Transverse colon (tissue), 4 donors: ENCODE results near the gene HMG20A. TPM values are rescaled to one million over a fixed set of nuclear protein-coding genes. Genes with fewer than 3 reads are reported as not detected.

ENCODE experiments used
- DNase-seq: peaks from one replicate; pipeline ENCODE4 v3.0.0-alpha.2; 2019
- H3K27ac ChIP-seq, 4 donors: fragments of 200-600 bp; sonication (generic); 2 replicates each; pipeline ENCODE4 v1.5.1; 2016 to 2018; ENCODE audit warnings: inconsistent platforms in 4 of 4
- H3K27me3 ChIP-seq: fragments of 200-600 bp; sonication (generic); 2 replicates; pipeline ENCODE4 v1.5.1; 2017; ENCODE audit warnings: inconsistent platforms
- H3K36me3 ChIP-seq, 4 donors: fragments of 200-600 bp; sonication (generic); 2 replicates each; pipeline ENCODE4 v1.5.1; 2017 to 2019; ENCODE audit warnings: inconsistent platforms in 4 of 4
- H3K4me1 ChIP-seq, 4 donors: fragments of 200-600 bp; sonication (generic); 2 replicates each; pipeline ENCODE4 v1.5.1; 2017 to 2020; ENCODE audit warnings: inconsistent platforms in 4 of 4
- H3K4me3 ChIP-seq, 4 donors: fragments of 200-600 bp; sonication (generic); 1 replicate in 1 of 4; 2 replicates in 3 of 4; pipeline versions ENCODE4 v1.5.1 to v1.6.1; 2017 to 2019; ENCODE audit warnings: inconsistent platforms in 4 of 4
- H3K9me3 ChIP-seq, 2 donors: fragments of 200-600 bp; sonication (generic); 2 replicates each; pipeline ENCODE4 v1.5.1; 2017 to 2019; ENCODE audit warnings: inconsistent platforms in 2 of 2
- EP300 ChIP-seq: sonication (generic); formaldehyde crosslinking; IDR thresholded peaks from one replicate; pipeline ENCODE4 v1.6.1; 2017; ENCODE audit warnings: antibody characterized with exemption, low read depth
- POLR2A ChIP-seq: fragments of 450-650 bp; IDR thresholded peaks from one replicate; pipeline ENCODE4 v1.6.1; 2016; ENCODE audit warnings: antibody characterized with exemption, mild to moderate bottlenecking, moderate library complexity
- POLR2AphosphoS5 ChIP-seq, 3 donors: sonication (generic); formaldehyde crosslinking; IDR thresholded peaks; one replicate each; pipeline ENCODE4 v1.6.1; 2016; ENCODE audit warnings: antibody characterized with exemption in 3 of 3
- WGBS, 2 donors: methylation state at CpG; one replicate each; pipeline ENCODE4 v1.1.5; 2018; ENCODE audit warnings: low coverage in 1 of 2; 5-methylcytosine and 5-hydroxymethylcytosine counted together
- in situ Hi-C, 4 donors: fragments of 200-750 bp; cut with MboI; loops; one replicate each; pipeline versions ENCODE4 v1.15.0 to v1.15.1; 2017; ENCODE audit warnings: low sequenced_read_pairs in 3 of 4, low pct_ligation_motif_present in 1 of 4, low pct_unique_long_range_greater_than_20kb in 1 of 4
- intact Hi-C: fragments of 100-400 bp; cut with DNase I; formaldehyde crosslinking; loops from one replicate; pipeline ENCODE4 v1.15.1; 2023; ENCODE audit warnings: low total_unique reads
- total RNA-seq, 4 donors: library from RNA; depleted of rRNA; stranded (reverse); fragments of >200 nt; gene quantifications; one replicate each; pipeline ENCODE4 v1.1.0, GENCODE V29; 2016
- TF ChIP-seq, protein P1 (sequence below), 5 experiments: fragments of 200-600 bp in 3 of 5; fragments of 450-650 bp in 2 of 5; sonication (generic) in 3 of 5; IDR thresholded peaks; 1 replicate in 2 of 5; 2 replicates in 3 of 5; pipeline ENCODE4 v1.5.1; 2016 to 2017; ENCODE audit warnings: antibody characterized with exemption in 5 of 5, inconsistent platforms in 3 of 5, mild to moderate bottlenecking in 2 of 5, moderate library complexity in 1 of 5

Gene HMG20A
- total RNA-seq, 4 donors from 2014 or later, result 27.5 to 51.1 (median 37.0) TPM

DNA sequence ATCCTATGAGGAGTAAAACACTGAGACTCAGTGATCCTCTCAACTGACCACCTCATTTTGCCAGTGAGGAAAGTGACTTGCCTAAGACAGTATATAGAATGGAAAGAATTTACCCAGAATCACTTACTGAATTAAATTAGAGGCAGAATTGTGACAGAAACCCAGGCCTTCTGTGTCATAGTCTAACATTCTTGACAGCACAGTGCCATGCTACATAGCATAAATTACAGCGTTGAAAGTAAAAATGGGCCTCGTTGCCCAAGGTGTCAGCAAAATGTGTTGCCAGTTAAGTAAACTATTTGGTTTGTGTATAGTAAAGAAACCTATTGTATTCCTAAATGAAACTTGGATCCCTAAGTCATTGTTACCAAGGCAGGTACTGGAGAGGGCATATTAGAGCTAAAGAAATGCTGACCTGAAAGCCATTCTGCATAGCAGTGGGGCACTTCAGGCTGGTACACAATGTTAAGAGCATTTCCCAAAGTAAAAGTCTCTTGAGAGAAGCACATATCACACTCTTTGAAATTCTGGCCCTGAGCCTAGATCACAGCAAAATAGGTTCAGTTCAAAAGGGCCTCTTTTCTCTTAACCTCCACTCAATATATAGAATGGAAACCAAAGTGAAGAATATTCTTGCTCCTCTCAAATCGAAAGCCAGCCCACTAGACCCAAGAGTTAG is 53.8 kb downstream of the HMG20A start:
- no peak overlapping the region for H3K27ac ChIP-seq
- peaks cover 0 to 61% (median 18%) of the 10 kb centered on the region in 4 donors for H3K36me3 ChIP-seq
- WGBS, 2 donors, result 79 to 93% methylated on average over 3 of the region's 3 CpGs
- DNase-seq, result no peak
- TF ChIP-seq, protein P1, sequence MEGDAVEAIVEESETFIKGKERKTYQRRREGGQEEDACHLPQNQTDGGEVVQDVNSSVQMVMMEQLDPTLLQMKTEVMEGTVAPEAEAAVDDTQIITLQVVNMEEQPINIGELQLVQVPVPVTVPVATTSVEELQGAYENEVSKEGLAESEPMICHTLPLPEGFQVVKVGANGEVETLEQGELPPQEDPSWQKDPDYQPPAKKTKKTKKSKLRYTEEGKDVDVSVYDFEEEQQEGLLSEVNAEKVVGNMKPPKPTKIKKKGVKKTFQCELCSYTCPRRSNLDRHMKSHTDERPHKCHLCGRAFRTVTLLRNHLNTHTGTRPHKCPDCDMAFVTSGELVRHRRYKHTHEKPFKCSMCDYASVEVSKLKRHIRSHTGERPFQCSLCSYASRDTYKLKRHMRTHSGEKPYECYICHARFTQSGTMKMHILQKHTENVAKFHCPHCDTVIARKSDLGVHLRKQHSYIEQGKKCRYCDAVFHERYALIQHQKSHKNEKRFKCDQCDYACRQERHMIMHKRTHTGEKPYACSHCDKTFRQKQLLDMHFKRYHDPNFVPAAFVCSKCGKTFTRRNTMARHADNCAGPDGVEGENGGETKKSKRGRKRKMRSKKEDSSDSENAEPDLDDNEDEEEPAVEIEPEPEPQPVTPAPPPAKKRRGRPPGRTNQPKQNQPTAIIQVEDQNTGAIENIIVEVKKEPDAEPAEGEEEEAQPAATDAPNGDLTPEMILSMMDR (IDR thresholded peaks at IDR 0.05), result no peak
- no peak for TF ChIP-seq POLR2A
- TF ChIP-seq EP300, result no peak
- no peak for TF ChIP-seq POLR2AphosphoS5 (IDR thresholded peaks at IDR 0.05)
- H3K4me1 ChIP-seq, result no peaks in the 10 kb centered on the region
- no peaks in the 10 kb centered on the region for H3K9me3 ChIP-seq
- intact Hi-C loops, result no loop called here
- H3K27me3 ChIP-seq, result no peaks in the 10 kb centered on the region
- H3K4me3 ChIP-seq, result no peak overlapping the region
- in situ Hi-C loops, result no loop called here

DNA sequence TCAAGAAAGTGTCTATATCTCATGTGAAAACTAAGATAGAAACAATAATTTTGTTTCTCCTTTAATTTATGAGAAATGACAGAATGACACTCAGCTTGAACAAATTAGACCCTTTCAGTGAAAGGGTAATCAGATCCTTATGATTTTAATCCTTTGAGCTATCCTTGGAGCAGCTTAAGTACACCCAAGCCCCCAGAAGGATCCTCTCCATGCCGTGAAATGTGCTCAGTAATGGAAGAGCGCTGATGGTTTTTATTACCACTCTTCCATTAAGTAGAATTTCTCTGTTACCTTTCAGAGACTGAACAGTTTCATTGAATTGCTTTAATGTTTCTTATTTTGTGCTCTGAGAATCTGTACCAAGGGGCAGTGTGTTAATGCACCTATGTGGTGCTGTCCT is 54.3 kb downstream of the HMG20A start:
- DNase-seq, result no peak
- no peak overlapping the region for H3K27ac ChIP-seq
- H3K4me3 ChIP-seq, result no peak overlapping the region
- in situ Hi-C loops, result loop anchor here in 1 of 4 donors (25.0 kb wide), 1 partner anchor 363 kb away; no protein-coding TSS in a partner anchor
- peaks cover 0 to 62% (median 20%) of the 10 kb centered on the region in 4 donors for H3K36me3 ChIP-seq
- TF ChIP-seq POLR2A (no peak), POLR2AphosphoS5 (IDR thresholded peaks at IDR 0.05) (no peak), EP300 (no peak)
- TF ChIP-seq, protein P1 (IDR thresholded peaks at IDR 0.05), result no peak
- 93% methylated on average over 2 of the region's 2 CpGs; no CpG with 5 or more reads in 1 of the 2 donors for WGBS, 2 donors
- no peaks in the 10 kb centered on the region for H3K4me1 ChIP-seq
- no peaks in the 10 kb centered on the region for H3K27me3 ChIP-seq
- intact Hi-C loops, result no loop called here
- no peaks in the 10 kb centered on the region for H3K9me3 ChIP-seq

GRCh38 chr15:77475898-77476297 is 55.2 kb downstream of the HMG20A start:
- intact Hi-C loops, result no loop called here
- in situ Hi-C loops, result loop anchor here in 1 of 4 donors (25.0 kb wide), 1 partner anchor 364 kb away; no protein-coding TSS in a partner anchor
- H3K27ac ChIP-seq, result no peak overlapping the region
- no peaks in the 10 kb centered on the region for H3K27me3 ChIP-seq
- peaks cover 0 to 57% (median 18%) of the 10 kb centered on the region in 4 donors for H3K36me3 ChIP-seq
- TF ChIP-seq POLR2AphosphoS5 (IDR thresholded peaks at IDR 0.05) (no peak), POLR2A (no peak), EP300 (no peak)
- TF ChIP-seq, protein P1 (IDR thresholded peaks at IDR 0.05), result no peak
- no peak for DNase-seq
- H3K4me1 ChIP-seq, result no peaks in the 10 kb centered on the region
- no peak overlapping the region for H3K4me3 ChIP-seq
- no peaks in the 10 kb centered on the region for H3K9me3 ChIP-seq
- 91 to 100% methylated on average over 4 to 5 of the region's 5 CpGs for WGBS, 2 donors

- H3K4me3 ChIP-seq, result no peak overlapping the region
- DNase-seq, result no peak
- H3K9me3 ChIP-seq, result no peaks in the 10 kb centered on the region
- in situ Hi-C loops, result loop anchor here in 1 of 4 donors (25.0 kb wide), 1 partner anchor 365 kb away; no protein-coding TSS in a partner anchor
- 96 to 100% methylated on average over 1 of the region's 1 CpG for WGBS, 2 donors
- peaks cover 0 to 51% (median 14%) of the 10 kb centered on the region in 4 donors for H3K36me3 ChIP-seq
- intact Hi-C loops, result no loop called here
- no peak overlapping the region for H3K27ac ChIP-seq
- no peaks in the 10 kb centered on the region for H3K27me3 ChIP-seq
- H3K4me1 ChIP-seq, result peaks cover 0 to 10% (median 1%) of the 10 kb centered on the region in 4 donors
- TF ChIP-seq EP300, result no peak
- no peak for TF ChIP-seq POLR2AphosphoS5 (IDR thresholded peaks at IDR 0.05)
- TF ChIP-seq POLR2A, result no peak
- TF ChIP-seq, protein P1 (IDR thresholded peaks at IDR 0.05), result no peak
These were observed 56.3 kb downstream of the HMG20A start for GRCh38 chr15:77476995-77477394.
